GM12875 (cell line): ENCODE data around the gene AKT1S1.

Experiments
- H3K4me3 ChIP-seq: one replicate; pipeline ENCODE4 v1.5.1; 2011; ENCODE audit warnings: low read depth, low read length, control low read depth
- TF ChIP-seq, protein P1 (sequence below): IDR thresholded peaks from 2 replicates; pipeline ENCODE4 v1.5.1; 2011; ENCODE audit warnings: low read depth, mild to moderate bottlenecking, control low read depth, inconsistent platforms, low read length, moderate library complexity, borderline replicate concordance; ENCODE audit not compliant: insufficient read depth

Gene AKT1S1

DNA sequence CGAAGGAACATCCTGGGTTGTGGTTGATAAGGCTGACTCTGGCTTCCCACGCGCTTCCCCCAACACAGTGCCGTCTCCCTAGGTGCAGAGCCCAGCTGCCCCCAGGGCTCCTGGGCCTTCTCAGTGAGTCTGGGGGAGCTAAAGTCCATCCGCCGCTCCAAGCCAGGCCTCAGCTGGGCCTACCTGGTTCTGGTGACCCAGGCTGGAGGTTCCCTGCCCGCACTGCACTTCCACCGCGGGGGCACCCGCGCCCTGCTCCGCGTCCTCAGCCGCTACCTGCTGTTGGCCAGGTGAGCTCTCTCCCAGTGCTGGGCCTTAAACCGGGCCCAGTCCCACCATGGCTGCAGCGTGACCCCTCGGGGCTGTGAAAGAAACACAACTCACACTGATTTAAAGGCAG lies 4.0 kb upstream of the AKT1S1 start:
- no peak overlapping the region for H3K4me3 ChIP-seq
- TF ChIP-seq, protein P1, sequence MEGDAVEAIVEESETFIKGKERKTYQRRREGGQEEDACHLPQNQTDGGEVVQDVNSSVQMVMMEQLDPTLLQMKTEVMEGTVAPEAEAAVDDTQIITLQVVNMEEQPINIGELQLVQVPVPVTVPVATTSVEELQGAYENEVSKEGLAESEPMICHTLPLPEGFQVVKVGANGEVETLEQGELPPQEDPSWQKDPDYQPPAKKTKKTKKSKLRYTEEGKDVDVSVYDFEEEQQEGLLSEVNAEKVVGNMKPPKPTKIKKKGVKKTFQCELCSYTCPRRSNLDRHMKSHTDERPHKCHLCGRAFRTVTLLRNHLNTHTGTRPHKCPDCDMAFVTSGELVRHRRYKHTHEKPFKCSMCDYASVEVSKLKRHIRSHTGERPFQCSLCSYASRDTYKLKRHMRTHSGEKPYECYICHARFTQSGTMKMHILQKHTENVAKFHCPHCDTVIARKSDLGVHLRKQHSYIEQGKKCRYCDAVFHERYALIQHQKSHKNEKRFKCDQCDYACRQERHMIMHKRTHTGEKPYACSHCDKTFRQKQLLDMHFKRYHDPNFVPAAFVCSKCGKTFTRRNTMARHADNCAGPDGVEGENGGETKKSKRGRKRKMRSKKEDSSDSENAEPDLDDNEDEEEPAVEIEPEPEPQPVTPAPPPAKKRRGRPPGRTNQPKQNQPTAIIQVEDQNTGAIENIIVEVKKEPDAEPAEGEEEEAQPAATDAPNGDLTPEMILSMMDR, result no peak

DNA sequence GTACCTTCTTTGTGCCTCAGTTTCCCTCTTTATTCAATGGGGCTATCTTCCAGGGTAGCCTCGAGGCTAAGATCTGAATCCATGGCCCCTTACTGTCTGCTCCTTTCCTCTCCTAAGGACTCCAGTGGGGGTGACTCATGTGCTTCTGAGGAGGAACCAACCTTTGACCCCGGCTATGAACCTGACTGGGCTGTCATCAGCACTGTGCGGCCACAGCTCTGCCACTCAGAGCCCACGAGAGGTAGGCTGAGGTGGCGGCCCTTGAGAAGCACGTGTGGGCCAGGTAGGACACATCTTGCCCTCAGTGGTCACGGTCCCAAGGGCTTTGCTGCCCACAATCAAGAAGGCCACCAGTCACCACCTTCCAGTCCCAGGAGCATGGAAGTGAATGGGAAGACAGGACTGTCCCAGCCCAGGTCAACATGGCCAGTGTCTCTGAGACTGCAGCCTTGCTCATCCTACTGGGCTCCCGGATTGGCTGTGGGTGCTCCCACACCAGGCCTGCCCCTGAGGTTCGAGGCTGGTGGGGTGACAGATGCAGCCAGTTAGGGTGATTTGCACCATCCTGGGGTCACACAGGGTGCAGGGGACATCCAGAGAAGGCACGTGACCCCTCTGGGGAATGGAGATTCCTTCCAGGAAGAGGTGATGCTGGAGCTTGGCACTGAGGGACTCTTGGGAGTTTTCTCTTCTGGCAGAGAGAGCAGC lies 3.2 kb upstream of the AKT1S1 start:
- H3K4me3 ChIP-seq, result no peak overlapping the region
- TF ChIP-seq, protein P1, result no peak

DNA sequence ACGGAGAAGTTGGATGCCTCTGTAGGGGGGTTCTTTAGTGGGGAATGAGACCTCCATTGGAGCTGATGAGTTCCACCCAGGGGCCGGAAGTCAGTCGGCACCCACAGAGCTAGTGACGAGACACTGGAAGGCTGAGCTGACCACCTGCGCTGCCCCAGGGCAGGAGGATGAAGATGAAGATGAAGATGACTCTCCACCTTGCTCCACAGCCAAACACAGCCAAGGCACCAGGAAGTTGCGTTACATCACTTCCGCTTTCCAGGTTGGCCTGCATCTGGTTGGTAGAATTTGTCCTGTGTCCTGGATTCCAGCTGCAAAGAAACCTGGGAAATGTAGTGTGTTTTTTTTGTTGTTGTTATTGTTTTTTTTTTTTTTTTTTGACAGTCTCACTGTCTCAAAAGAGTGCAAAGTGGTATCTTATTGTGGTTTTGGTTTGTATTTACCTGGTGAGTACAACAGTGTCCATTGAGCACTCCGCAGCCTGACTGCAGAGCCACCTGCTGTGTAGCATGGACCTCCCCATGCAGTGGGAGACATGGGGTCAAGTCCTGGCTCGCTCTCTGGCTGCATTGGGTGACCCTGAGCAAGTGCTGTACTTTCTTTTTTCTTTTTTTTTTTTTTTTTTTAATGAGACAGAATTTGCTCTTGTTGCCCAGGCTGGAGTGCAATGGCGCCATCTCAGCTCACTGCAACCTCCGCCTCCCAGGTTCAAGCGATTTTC lies 2.2 kb upstream of the AKT1S1 start:
- H3K4me3 ChIP-seq, result no peak overlapping the region

DNA sequence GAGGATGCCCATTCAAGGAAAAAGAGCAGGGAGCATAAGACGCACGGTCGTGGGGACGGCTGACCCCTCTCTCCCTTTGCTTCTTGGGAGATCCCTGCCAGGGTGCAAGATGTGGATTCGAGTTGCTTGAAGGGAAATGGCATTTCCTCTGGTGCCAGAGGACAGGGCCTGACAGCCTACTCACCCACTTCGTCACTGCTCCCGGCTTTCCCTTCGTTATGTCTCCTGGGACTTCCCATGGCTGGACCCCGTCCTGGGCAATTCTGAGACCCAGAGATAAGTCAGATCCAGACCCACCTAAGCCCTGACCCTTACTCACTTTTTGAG lies 1.6 kb upstream of the AKT1S1 start:
- H3K4me3 ChIP-seq, result peak overlapping the region; percentile 100
- TF ChIP-seq, protein P1, result no peak

More for the DNA sequence above, 2.2 kb upstream of the AKT1S1 start:
- TF ChIP-seq, protein P1, result no peak

DNA sequence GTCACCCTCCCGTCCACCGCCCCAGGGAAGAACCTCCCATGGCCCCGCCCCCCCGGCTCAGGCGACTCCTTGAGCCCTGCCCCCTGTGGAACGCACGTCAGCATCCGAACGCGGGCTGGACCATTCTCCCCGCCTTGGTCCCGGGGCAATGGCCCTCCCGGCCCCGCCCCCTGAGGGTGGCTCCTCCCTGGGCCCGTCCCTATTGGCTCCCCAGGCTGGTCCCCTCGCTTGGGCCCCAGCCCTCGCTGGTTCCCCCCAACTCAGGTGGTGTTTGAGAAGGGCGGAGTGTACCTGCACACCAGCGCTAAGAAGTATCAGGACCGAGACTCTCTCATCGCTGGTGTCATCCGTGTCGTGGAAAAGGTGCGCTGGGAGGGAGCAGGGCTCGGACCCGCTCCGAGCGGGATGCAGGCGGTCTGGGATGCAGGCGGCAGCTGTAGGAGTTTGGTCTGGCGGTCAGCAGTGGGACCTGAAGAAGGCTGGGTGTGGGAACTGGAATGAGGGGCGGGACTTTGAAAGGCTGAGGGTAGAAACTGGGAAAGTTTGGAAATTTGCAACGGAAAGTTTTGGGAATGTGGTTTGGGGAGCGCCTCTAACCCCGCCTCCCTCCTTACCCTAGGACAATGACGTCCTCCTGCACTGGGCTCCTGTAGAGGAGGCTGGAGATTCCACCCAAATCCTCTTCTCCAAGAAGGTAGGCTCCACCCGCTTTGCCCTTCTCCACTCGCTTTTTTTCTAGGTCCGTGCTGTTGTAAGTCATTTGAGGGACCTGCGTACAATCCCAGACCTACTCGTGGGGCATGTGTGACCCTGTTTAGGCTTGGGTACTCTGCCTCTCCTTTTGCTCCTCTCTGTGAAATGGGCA lies 956 bp upstream of the AKT1S1 start:
- TF ChIP-seq, protein P1, result no peak
- peak overlapping the region; percentile 100 for H3K4me3 ChIP-seq

DNA sequence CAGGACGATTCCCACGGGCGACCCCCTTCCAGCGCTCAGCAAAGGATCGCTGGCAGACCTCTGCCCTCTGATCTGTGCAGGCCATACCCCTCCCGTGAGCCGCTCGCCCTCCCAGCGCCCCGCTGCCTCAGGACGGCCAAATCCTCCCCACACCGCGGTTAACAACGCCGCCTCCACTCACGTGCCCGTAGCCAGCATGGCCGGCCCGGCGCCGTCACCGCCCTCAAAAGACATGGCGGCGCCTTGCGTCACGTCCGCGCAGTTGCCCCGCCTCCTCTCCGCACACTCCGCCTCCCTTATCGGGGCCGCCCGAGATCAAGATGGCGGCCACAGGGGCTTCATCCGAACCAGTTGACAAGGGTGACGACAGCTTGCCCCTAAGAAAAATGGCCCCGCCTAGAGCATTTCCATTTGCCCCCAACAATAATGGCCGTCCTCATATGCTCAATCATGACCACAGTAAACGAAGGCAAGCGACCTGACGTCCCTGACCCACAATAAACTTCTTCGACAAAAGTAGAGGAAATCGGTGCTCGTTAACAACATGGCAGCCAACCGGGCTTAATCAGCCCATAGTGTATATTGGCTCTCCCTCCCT lies 634 bp downstream of the AKT1S1 start:
- TF ChIP-seq, protein P1, result no peak
- peak overlapping the region; percentile 100 for H3K4me3 ChIP-seq
